ENCODE data around the gene MYLK.

The MYLK gene

DNA sequence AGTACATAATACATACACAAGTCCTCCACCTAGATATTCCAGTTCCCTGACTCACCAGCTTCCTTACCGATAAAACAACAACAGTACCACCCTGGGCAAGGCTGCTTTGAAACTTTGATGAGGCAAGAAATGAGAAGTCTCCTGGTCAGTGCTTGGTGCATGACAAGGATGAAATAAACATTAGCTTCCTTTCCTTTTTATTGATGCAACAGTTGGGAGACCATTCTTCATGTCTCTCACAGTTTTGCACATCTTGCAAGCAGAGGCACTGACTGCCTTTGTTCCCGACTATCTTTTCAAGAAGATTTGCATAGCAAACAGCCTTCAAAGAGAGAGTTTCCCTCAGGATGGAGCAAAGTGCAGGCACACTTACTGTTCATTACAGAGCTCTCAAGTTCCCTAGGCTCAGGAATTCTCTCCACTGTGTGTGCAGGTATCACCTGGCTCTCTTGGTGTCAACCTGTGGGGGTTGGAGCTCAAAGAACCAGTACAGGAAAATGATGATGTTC is 65.2 kb downstream of the MYLK start:
- DNase-seq (ENCODE audit: low spot score), result peak; percentile 75

DNA sequence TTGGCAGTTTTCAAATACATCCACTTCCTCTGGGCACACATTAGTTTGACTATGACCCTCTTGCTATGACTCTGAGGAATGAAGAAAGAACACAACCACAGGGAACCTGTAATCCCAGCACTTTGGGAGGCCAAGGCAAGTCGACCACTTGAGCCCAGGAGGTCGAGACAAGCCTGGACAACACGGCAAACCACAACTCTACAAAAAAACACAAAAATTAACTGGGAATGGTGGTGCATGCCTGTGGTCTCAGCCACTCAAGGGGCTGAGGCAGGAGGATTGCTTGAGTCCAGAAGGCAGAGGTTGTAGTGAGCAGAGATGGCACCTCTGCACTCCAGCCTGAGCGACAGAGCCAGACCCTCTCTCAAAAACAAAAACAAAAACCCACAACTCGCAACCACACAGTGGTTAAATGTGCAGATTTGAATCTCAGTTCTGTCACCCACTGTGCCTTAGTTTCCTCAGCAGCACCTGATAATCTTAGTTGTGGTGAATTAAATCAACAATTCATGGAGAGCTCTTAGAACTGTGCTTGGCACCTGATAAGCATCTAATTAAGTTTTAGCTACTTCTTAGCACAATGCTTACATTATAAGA is 65.7 kb downstream of the MYLK start:
- DNase-seq (ENCODE audit: low spot score), result peak; percentile 33

DNA sequence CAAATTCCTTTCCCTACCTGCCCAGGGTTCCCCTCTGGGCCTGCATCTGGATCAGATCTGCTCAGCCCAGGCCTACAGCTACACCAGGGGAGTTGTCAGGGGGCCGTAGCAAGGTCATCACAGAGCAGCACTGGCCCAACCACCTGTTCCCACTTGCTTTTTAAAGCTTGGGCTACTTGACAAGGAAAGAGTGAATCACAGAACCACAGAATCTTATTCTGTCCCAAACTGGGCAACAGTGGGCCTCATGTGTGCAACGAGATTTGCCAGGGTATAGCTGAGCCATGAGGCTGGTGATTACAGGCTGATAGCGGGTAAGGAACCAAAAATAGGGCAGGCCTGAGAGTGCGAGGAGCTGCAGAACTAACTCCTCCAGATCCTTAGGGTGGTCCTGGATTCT is 66.7 kb downstream of the MYLK start:
- no peak for DNase-seq (ENCODE audit: low spot score)

DNA sequence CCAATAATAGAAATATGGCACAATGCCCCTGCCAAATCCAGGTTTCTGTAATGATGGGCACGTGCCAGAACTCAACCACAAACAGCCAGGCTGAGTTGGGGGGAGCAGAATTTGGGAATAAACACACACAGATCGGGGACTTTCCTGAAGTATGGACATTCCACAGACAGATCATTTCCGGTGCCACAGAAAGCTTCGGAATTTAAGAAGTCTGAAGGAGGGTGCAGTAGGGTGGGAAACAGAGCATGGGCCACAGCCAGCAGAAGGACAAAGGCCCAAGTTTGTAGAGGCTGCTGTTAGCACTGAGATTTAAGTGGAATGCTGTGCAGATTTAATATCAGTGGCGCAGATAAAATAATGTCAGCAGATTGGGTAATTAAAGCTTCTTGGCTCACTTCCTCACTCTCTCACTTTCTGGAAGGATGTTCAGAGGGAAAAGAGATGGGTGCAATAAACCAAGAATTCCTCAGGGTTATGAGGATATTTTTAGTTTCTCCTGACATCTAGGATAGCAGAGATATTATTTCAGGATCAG is 67.4 kb downstream of the MYLK start:
- peak; percentile 59 for DNase-seq (ENCODE audit: low spot score)

DNA sequence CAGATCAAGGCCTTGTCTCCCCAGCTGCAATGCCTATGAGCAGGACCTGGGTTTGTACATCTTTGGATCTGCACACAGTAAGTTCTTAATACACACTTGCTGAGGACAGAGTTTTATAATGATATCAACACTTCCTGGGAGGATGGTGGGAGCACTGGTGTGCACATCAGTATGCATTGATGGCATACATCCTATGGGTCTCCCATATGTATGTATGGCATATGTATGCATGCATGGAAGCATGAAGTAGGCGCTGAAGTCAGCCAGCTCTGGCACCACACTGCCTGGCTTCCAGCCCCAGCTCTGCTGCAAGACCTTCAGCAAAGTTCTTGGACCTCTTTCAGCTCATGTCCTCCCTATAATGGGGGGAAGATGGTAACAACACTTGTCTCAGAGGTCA is 68.2 kb downstream of the MYLK start:
- no peak for DNase-seq (ENCODE audit: low spot score)

DNA sequence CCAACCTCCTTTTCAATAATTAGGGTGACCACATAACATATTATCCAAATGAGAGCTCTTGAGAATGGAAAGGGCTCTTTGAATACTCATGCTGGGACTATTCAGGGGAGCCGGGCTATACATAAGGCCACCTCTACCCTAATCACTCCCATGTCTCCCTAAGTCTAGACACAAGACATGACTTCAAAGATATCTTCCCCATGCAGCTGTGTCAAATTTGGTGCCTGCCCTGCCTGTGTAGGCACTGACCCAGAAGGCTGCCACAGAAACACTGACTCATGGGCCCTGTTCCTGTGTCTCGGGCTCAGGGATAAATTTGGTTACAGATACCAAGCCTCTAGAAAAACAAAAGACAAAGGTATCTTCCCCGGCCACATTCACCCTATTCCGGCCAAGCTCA is 70.3 kb downstream of the MYLK start:
- peak; percentile 49 for DNase-seq (ENCODE audit: low spot score)

DNA sequence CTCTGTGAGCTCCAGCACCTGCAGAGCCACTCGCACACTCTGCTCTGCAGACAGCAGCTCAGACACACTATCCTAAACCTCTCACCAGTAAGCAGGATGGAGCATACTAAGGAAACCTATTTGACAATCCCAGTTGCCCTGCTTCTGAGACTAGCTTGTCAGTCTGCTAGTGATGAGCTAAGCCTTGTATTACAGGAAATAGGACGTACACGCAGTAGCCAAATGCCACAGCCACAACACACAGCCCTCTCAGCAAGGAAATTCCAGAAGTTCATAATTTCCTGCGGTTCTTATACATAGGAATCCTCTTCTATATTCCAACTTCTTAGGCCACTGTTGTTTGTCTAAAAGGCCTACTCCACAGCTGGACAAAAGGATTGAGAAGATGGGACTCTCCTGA is 74.5 kb downstream of the MYLK start:
- DNase-seq (ENCODE audit: low spot score), result peak; percentile 40

DNA sequence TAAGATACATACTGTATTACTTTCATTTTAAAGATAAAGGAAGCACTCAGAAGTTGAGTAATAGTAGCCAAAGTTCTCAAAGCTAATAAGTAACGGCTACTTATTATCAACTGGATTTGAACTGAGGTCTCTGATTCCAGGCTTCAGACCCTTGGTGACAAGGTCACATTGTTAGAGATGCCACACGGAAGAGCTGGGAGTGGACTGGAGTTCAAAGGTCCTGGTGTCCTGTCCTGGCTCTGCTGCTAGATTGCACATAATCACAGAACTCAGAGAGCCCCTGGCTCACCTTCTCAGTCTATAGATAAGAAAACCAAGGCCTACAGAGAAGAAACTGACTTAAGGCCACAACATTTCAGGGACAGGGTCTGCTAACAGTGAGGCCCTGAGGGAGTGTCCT is 75.3 kb downstream of the MYLK start:
- no peak for DNase-seq (ENCODE audit: low spot score)

DNA sequence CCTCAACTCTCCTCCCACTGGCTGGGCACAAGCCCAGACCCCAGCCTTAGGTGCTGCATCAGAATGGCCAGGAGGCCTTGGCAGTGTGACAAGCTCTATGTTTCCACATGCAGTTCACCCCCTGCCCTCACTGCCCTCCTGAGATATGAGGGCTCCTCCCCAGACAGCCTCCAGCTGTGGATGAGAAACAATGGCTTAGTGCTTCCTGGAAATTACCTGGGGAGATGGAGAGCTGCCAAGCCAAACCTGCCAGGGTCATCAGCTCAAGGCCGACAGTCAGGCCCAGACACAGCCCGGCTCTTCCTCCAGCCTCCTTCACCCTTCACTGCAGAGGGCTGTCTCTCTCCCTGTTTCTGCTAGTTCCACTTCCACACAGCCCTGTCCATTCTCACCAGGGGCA is 76.3 kb downstream of the MYLK start:
- peak; percentile 80 for DNase-seq (ENCODE audit: low spot score)

DNA sequence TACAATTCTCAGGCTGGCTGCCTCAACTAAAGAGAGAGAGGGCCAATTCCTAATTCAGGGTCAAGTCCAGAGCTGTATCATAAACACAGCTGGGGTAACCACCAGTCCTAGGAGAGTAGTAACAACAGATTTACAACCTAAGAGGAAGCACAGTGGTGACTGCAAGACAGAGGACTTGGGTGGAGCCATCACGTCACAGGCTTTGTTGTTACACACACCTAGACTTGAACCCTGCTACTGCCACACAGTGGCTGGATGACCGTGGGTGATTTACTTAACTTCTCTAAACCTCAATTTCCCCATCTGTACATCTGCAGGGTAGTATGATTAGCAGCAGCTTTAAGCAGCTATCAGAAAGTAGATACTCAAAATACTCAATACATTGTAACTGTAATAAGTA is 78.6 kb downstream of the MYLK start:
- no peak for DNase-seq (ENCODE audit: low spot score)

DNA sequence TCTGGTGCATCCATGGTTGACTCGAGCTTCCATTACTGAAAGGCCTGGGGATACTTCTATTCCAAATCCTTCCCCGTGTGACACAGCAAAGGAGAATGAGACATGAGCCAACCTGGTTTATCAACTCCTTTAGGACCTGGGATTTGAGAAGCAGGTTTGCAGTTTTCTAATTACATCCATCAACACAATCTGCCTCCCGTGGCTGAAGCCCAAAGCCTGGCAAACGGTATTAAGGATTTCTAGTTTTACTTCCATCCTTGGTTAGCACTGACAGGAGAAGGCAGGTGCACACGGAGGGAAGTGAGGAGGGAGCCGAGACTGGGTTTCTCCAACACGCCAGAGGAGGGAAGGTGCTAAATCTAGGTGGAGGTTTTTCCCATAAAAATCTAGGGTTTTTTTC is 79.0 kb downstream of the MYLK start:
- no peak for DNase-seq (ENCODE audit: low spot score)

DNA sequence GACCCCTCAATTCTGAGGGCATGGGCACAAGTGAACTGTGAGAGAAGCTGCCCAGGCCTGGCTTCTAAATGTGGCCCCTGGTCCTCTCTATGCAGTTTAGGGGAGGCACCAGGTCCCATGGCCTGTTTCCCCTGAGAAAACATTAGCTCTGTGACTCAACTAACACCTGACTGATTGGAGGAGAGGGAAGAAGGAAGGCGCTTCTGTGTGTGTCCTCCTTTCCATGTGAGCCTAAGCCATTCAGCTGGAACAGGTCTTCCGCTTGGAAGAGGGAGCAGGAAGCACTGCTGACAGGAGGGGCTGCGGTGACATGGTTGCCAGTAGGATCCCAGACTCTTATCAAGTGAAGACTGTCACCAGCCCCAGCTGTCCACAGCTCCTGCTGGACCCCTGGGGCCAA is 79.5 kb downstream of the MYLK start:
- peak; percentile 61 for DNase-seq (ENCODE audit: low spot score)

DNA sequence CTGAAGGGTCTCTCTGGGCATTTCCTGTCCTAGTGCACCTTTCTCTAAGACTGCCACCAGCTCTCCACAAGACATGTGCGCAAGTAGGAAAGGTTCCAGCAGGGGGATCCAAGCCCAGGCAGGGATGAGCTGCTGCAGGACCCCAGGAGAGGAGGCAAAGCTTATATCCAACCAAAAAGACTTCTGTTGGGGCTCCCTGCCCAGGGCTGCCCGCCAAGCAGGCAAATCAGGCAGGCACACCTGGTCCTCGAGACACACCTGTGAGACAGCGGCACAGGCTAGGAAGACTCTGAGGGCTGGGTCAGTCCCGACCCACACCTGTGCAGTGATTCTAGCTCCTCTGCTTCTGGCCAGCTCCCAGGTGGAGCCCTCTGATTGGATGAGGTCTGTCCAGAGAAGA is 80.6 kb downstream of the MYLK start:
- DNase-seq (ENCODE audit: low spot score), result no peak

DNA sequence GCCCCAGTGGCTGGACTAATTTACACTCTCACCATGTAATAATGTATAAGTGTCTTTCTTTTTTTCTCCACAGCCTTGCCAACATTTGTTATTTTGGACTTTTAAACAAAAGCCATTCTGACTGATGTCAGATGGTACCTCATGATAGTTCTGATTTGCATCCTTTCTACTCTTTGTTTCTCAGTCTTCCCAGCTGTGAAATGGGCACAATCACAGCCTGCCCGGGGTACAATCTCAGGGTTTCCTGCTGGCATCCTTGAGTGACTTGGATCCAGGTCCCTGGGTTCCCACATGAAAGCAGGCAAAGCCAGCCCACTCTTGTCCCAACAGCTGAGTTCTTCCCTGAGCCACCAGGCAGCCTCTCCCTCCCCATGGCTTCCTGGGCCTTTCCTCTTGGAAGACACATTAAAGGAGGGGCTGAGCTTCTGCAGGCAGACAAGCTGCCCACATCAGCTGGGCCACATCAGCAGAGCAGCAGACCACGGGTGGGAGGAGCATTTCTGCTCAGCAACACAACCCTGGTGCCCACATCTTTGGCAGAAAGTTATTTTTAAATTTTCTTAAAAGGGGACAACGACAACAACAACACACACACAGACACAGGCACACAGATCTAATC is 82.0 kb downstream of the MYLK start:
- no peak for DNase-seq (ENCODE audit: low spot score)

DNA sequence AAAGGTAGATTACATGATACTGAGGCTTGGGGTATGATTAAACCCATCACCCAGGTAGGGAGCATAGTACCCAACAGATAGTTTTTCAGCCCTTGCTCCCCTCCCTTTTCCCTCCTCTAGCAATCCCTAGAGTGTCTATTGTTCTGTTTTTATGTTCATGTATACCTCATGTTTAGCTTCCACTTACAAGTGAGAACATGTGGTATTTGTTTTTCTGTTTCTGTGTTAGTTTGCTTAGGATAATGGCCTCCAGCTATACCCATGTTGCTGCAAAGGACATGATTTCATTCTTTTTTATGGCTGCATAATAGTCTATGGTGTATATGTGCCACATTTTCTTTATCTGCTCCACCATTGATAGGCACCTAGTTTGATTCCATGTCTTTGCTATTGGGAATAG is 82.7 kb downstream of the MYLK start:
- DNase-seq (ENCODE audit: low spot score), result no peak

DNA sequence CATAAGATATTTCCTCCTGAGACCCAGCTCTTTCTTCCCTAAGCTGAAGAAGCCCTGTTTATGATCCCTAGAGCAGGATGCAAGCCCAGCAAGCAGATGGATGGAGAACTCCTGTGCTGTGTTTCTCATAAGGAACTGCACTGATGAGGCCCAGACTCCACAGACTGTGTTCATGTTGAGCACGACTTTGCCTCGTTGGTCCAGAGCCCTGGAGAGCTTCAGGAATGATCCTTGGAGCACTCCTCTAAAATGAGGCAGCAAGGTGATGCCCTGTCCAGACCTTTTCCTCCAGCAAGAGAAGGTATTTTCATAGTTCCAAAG is 83.8 kb downstream of the MYLK start:
- no peak for DNase-seq (ENCODE audit: low spot score)

DNA sequence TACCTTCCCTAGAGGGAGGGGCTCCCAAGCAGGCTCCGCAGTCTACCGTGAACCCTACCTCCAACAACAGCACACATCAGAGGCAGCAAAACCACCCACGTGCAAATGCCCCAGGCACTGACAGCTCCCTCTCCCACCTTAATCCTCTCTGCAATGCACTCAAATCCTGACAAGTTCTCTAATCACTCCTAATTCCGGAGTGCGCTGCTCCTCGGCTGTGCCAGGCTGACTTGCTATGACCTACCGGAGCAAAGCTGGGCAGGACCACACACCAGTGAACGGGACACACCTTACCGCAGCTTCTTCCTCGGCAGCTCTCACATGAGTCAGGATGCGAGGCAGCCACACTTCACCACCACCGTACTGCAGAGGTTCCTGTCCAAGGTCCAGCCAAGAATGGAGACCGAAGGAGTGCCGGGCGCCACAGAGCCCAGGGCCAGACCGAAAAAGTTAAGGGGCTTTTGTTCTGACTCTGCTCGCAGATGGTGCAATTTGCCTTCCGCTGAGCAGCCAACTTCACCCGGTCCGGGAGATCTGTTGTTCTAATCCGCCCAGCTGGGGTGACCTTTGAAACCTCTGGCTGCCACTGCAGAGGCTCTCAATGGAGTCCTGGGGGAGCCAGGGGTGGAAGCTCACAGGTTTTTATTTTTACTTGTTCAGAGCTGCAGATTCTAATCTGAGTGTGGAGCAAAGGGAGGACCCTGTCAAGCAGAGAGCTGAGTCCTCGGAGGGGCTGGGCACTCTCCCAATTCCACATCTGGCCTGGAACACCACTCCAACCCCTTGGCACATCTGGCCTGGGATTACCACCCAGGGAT is 84.4 kb downstream of the MYLK start:
- DNase-seq (ENCODE audit: low spot score), result peak; percentile 90

DNA sequence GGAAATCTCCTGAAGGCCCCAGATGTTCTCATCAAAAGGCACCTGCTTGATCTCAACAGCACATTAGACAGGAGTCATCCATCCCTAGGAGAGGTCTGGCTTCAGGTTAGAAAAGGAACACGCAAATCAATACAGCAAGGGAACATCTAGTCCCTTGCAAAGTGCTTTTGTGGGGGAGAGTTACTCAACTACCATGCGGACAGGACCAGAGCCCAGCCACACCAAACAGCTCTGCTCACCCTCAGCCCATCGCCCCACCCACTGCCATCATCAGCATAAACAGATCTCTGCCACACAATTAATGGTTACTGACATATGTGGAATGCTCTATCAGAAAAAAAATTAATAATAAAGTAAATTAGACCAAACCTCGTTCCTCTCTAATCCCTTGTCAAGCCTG is 85.6 kb downstream of the MYLK start:
- no peak for DNase-seq (ENCODE audit: low spot score)

DNA sequence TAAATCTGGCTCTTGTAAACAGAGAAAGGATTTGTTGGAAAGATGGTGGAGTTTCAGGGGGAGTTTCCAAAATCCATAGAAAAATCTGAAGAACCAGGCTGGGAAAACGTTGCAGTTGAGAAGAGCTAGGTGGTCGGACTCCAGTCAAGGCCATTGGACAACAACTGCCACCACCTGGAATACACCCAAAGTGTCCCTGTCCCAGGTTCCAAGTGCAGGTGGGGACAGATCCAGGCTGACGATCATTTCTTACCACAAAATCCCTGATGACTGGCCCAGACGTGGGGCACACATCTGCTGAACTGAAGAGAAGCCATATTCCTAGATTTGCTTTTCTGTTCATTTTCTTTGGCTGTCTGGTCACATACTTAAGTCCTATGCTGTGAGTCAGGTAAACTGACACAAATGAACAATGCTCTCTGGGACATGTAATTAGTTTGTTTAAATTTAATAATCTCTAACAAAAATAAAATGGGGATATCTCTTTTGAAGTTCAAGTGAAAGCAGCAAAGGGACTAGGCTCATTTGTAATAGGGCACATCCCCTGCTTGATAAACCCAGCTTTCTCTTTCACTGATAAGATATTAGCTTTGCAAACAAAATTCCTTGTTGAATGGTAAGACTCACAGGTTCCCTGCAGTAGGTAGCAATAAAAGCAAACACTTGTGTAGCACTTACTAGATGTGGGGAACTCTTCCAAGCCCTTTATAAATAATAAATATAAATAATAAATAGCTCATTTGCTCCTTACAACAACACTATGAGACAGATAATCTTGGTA is 88.5 kb downstream of the MYLK start:
- no peak for DNase-seq (ENCODE audit: low spot score)

DNA sequence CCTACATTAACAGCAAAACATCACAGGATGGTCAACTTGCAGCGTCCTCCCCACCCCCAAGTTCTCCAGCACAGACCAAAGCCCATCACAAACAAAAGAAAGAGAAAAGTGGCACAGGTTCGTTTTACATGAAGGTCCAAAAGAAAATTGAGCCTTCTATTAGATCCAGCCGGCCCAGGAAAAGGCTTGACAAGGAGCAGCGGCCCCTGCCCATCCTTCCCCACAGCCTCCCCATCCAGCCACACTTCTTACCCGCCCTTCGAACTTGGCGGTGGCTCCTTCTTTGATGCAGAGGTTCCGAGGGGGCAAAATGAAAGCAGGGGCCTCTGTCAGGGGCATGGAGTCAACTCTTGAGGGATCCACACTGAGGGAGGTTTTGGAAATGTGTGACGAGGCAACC is 90.7 kb downstream of the MYLK start:
- no peak for DNase-seq (ENCODE audit: low spot score)

DNA sequence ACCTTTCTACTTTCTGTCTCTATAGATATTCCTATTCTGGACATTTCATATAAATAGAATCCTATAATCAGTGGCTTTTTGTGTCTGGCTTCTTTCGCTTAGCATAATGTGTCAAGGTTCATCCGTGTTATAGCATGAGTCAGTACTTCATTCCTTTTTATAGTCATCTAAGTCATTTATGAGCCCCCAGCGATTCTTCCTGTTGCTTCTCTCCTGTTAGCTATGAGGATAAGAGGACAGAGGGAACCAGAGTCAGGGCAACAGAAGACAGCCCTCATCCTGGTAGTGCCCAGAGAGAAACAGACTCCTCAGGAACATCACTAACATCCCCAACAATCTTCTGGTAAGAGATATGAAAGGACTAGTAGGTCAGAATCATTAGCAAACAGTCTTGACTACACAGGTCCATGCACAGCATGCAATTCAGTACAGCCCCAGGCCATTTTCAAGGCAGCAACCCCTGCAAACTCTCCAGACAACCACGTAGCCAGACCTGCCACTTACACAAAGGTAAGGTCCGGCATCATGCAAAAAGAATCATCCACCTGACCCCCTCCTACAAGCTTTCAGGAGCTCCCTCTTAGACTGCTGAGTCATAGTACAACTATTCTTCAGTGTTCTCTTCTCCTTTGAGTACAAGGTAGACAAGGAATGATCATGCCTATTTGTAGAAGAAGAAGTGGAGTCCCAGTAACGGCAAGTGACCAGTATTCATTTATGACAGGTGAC is 91.5 kb downstream of the MYLK start:
- peak; percentile 77 for DNase-seq (ENCODE audit: low spot score)

DNA sequence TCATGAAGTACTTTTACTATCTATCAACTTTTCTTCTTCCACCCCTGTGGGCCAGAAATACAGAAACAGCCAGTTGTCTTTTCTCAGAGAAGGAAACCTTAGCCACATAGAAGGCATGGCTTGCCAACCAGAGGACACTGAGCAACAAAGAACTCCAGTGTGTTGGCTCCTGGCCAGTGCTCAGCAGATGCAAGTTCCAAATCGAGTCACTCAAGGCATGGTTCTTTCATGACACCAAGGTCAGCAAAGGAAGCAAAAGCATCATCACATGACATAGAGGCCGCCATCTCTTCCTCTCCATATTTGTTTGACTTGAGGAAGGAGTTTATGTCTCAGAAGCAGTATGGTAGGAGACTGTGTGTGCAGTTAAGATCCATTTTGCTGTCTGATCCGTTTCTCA is 92.2 kb downstream of the MYLK start:
- DNase-seq (ENCODE audit: low spot score), result peak; percentile 57

All from kidney tubule cell (primary cell).